Peyer's patch (tissue), 4 donors: ENCODE measurements around the gene AK9. TPM values are rescaled to one million over a fixed set of nuclear protein-coding genes. Genes with fewer than 3 reads are reported as not detected.

Experiments used
- DNase-seq, 3 donors: peaks; one replicate each; pipeline ENCODE4 v3.0.0-alpha.2; 2017 to 2019
- H3K27ac ChIP-seq, 4 donors: fragments of 200-600 bp; sonication (generic); one replicate each; pipeline ENCODE4 v1.5.1; 2016 to 2019
- H3K27me3 ChIP-seq, 2 donors: fragments of 200-600 bp; sonication (generic); one replicate each; pipeline ENCODE4 v1.5.1; 2019
- H3K36me3 ChIP-seq, 3 donors: fragments of 200-600 bp; sonication (generic); one replicate each; pipeline ENCODE4 v1.5.1; 2016 to 2019
- H3K4me1 ChIP-seq, 4 donors: fragments of 200-600 bp; sonication (generic); one replicate each; pipeline ENCODE4 v1.5.1; 2016 to 2019
- H3K4me3 ChIP-seq, 4 donors: fragments of 200-600 bp; sonication (generic); 1 replicate in 3 of 4; 2 replicates in 1 of 4; pipeline ENCODE4 v1.5.1; 2016 to 2019; ENCODE audit warnings: mild to moderate bottlenecking in 1 of 4
- H3K9me3 ChIP-seq, 4 donors: fragments of 200-600 bp; sonication (generic); one replicate each; pipeline ENCODE4 v1.5.1; 2016 to 2019; ENCODE audit warnings: mild to moderate bottlenecking in 1 of 4
- CTCF ChIP-seq, 6 experiments: fragments of 450-650 bp in 4 of 6; fragments of 200-600 bp in 2 of 6; sonication (generic) in 1 of 6; IDR thresholded peaks; one replicate each; pipeline ENCODE4 v1.5.1; 2017 to 2019; ENCODE audit warnings: antibody characterized with exemption in 6 of 6, mild to moderate bottlenecking in 3 of 6, moderate library complexity in 1 of 6
- POLR2A ChIP-seq, 2 donors: fragments of 450-650 bp; IDR thresholded peaks; one replicate each; pipeline ENCODE4 v1.5.1; 2017; ENCODE audit warnings: antibody characterized with exemption in 2 of 2, mild to moderate bottlenecking in 2 of 2, moderate library complexity in 2 of 2
- total RNA-seq, 4 donors: library from RNA; depleted of rRNA; stranded (reverse); fragments of >200 nt; gene quantifications; one replicate each; pipeline ENCODE4 v1.1.0, GENCODE V29; 2016

The AK9 gene
- total RNA-seq, 4 donors from 2014 or later: 7.9 to 66.0 (median 9.7) TPM

DNA sequence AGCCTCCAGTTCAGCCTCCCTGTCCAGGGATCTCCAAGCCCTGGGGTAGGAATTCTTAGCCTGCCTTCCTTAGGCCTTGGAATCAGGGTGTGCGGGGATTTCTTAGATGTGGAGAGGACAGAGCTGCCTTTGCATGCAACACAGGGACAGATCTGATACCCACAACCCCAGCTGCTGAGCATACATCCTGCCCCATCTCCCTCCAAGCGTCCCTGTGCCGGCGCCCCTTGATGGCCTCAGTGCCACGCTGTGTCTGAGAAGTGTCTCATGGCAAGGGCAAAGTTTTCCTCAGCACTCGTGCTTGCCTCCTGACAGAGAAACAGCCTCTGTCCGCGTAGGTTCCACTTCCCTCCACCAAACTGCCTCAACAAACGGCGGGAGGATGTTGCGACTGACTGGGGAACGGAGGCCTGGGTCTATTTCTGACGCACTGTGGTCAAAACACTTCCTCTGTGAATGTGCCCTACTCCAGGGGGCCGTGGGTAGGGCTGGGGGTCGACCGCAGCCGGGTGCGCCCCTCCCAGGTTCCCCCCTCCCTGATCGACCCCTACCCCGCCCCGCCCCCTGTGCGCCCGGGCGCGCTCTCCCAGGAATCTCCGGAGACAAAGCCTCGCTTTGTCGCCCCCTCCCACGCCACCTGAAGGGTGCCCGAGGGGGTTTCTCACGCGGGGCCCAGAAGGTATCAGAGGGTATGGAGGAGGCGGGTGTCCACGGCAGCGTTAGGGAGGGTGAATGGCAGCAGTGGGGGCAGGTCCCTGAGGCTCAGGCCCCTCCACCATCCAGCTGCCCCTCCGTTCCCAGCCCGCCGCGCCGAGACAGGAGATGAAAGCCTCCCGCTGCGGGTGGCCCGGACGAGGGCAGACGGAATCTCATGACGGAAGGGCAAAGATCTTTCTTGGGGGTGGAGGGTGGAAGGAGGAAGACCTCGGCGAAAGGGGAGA is 236.2 kb downstream of the AK9 start:
- H3K36me3 ChIP-seq: peaks cover 0 to 27% (median 0%) of the 10 kb centered on the region in 3 donors
- H3K4me1 ChIP-seq: peaks cover 0 to 43% (median 28%) of the 10 kb centered on the region in 4 donors
- peak overlapping the region; percentile 68 to 79 (median 72) for H3K4me3 ChIP-seq
- no peaks in the 10 kb centered on the region for H3K27me3 ChIP-seq
- H3K27ac ChIP-seq: peak overlapping the region; percentile 92 to 98 (median 94)
- DNase-seq: peak; percentile 77 to 92 (median 88)
- TF ChIP-seq POLR2A (IDR thresholded peaks at IDR 0.05) (peak; percentile 29 to 46), CTCF (IDR thresholded peaks at IDR 0.05) (no peak)
- no peaks in the 10 kb centered on the region for H3K9me3 ChIP-seq

DNA sequence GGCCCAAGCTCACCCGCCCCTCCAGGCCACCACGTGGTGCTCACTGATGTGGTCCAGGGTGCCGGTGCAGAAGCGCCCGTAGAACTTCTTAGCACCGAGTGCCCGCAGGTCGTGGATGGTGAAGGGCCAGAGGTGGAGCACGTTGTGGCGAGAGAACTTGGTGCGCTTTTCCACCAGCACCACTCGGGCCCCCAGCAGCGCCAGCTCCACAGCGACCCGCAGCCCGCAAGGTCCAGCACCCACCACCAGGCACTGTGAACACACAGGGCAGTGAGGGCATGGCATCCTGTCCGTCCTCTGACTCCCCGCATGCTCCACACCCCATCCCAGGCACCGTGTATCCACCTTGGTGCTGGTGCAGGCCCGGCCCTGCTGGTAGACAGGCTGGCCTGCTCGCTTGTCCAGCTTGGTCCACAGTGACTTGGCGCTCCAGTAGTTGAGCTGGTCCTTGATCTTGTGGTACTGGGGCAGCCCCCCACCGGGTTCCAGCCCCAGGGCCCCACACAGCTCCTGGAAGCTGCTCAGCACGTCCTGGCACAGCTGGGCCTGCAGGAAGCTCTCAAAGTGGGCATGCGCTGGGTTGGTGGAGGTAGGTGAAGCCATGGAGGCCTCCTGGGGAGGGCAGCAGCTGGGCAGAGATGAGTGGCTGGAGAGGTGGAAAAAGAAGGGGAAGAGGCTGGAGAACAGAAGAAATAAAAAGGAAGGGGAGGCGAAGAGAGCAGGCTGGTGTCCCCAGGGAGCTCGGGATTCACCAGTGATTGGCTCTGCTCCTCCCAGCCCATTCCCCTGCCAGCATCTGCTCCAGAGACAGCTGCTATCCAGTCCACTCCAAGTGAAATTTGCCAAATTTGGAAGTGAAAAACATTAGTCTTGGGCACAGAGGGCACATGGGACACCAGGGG is 237.2 kb downstream of the AK9 start:
- H3K4me1 ChIP-seq: peaks cover 0 to 51% (median 32%) of the 10 kb centered on the region in 4 donors
- no peak for TF ChIP-seq POLR2A (IDR thresholded peaks at IDR 0.05)
- H3K4me3 ChIP-seq: peak overlapping the region; percentile 68 to 79 (median 72)
- no peaks in the 10 kb centered on the region for H3K9me3 ChIP-seq
- H3K27me3 ChIP-seq: no peaks in the 10 kb centered on the region
- H3K36me3 ChIP-seq: peaks cover 0 to 33% (median 0%) of the 10 kb centered on the region in 3 donors
- DNase-seq: peak in 1 of 3 donors; percentile 51
- peak overlapping the region; percentile 92 to 98 (median 94) for H3K27ac ChIP-seq

- Histone ChIP-seq H3K27me3 (no peaks in the 10 kb centered on the region), H3K27ac (peak overlapping the region in 2 of 4 donors; percentile 92 to 96), H3K9me3 (no peaks in the 10 kb centered on the region), H3K4me3 (no peak overlapping the region), H3K4me1 (peaks cover 0 to 46% (median 26%) of the 10 kb centered on the region in 4 donors), H3K36me3 (peaks cover 0 to 33% (median 0%) of the 10 kb centered on the region in 3 donors)
- DNase-seq: no peak
- no peak for TF ChIP-seq POLR2A (IDR thresholded peaks at IDR 0.05)
- no peak for TF ChIP-seq CTCF (IDR thresholded peaks at IDR 0.05)
Observed at GRCh38 chr6:109453156-109453555, 237.8 kb downstream of the AK9 start.

DNA sequence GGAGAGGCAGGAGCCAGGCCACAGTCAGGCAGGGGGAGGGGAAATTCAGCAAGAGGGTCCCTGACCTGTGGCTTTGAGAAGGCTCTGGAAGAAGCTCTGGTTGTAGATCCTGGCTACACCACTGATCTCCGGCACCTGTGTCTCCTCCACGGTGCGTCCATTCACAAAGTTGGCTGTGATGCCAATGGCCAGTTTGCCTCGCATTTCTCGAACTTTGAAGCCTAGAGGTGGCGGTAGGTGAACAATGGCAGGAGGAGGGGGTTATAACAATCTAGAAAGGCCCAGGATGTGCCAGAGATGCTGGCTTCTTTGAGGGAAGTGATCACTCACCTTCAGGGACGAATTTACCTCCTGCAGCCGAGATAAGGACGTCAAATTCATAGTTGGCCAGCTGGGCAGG is 238.8 kb downstream of the AK9 start:
- no peaks in the 10 kb centered on the region for H3K9me3 ChIP-seq
- H3K4me3 ChIP-seq: no peak overlapping the region
- H3K27me3 ChIP-seq: no peaks in the 10 kb centered on the region
- TF ChIP-seq CTCF (IDR thresholded peaks at IDR 0.05) (no peak), POLR2A (IDR thresholded peaks at IDR 0.05) (no peak)
- no peak overlapping the region for H3K27ac ChIP-seq
- H3K4me1 ChIP-seq: peaks cover 0 to 41% (median 23%) of the 10 kb centered on the region in 4 donors
- peaks cover 0 to 35% (median 0%) of the 10 kb centered on the region in 3 donors for H3K36me3 ChIP-seq
- DNase-seq: no peak

- no peak overlapping the region for H3K27ac ChIP-seq
- peaks cover 0 to 35% (median 21%) of the 10 kb centered on the region in 4 donors for H3K4me1 ChIP-seq
- no peaks in the 10 kb centered on the region for H3K27me3 ChIP-seq
- no peaks in the 10 kb centered on the region for H3K9me3 ChIP-seq
- no peak overlapping the region for H3K4me3 ChIP-seq
- H3K36me3 ChIP-seq: peaks cover 0 to 42% (median 0%) of the 10 kb centered on the region in 3 donors
- DNase-seq: no peak
- no peak for TF ChIP-seq POLR2A (IDR thresholded peaks at IDR 0.05)
- TF ChIP-seq CTCF (IDR thresholded peaks at IDR 0.05): no peak
Observed at GRCh38 chr6:109451376-109451775, 239.6 kb downstream of the AK9 start.
